HepG2 (cell line): ENCODE results near the gene BAIAP2L2. TPM values are rescaled to one million over a fixed set of nuclear protein-coding genes. Genes with fewer than 3 reads are reported as not detected.
A peak's percentile ranks its signal among the peaks of the same experiment; 100 is the strongest.

Experiments
- ATAC-seq: fragments of 200-7000 bp; cut with Tn5 transposase; 3 replicates; pipeline ENCODE4 v1.9.1; 2020; ENCODE audit warnings: mild to moderate bottlenecking, moderate library complexity
- BruUV-seq: library from RNA; stranded (reverse); fragments of 400-500 nt; replicated peaks from 2 replicates; lab custom pipeline; 2021; lab: Mats Ljungman, UMichigan
- CTCF ChIA-PET: fragments of 300-600 bp; formaldehyde crosslinking; extraction: SDS; loops from one replicate; lab custom pipeline; 2021; ENCODE audit warnings: low total read pairs, inconsistent platforms, low intra/inter-chr PET ratio; lab: Yijun Ruan, JAX
- POLR2A ChIA-PET: fragments of 350-600 bp; sonication (Branson Sonifier 250); formaldehyde crosslinking; loops from one replicate; lab custom pipeline; 2020; ENCODE audit warnings: antibody characterized with exemption, inconsistent platforms; lab: Yijun Ruan, JAX
- DNase-seq: peaks from one replicate; pipeline ENCODE4 v3.0.0-alpha.2; 2015; ENCODE audit warnings: low spot score
- FAIRE-seq: peaks from 3 replicates; lab custom pipeline; 2011; peaks lifted over from hg19 to GRCh38; lab: Jason Lieb, UNC
- H2AFZ ChIP-seq: one replicate; pipeline ENCODE4 v1.6.1; 2011; ENCODE audit warnings: low read length, inconsistent platforms
- H3K27ac ChIP-seq: fragments of 300-600 bp; 3 replicates; pipeline ENCODE4 v1.8.0; 2011; ENCODE audit warnings: mixed run types, mild to moderate bottlenecking, mixed read lengths, low read length, inconsistent platforms; ENCODE audit not compliant: insufficient read depth; ENCODE audit errors: extremely low read length
- H3K27me3 ChIP-seq, 2 experiments: fragments of 200-600 bp in 1 of 2; 2 replicates in 1 of 2; 3 replicates in 1 of 2; pipeline versions ENCODE4 v1.6.0 to v1.8.0; 2011; ENCODE audit warnings: low read length in 2 of 2, mild to moderate bottlenecking in 2 of 2, moderate library complexity in 2 of 2, inconsistent platforms in 1 of 2; ENCODE audit not compliant: insufficient read depth in 2 of 2, control insufficient read depth in 1 of 2
- H3K36me3 ChIP-seq, 2 experiments: fragments of 200-600 bp in 1 of 2; replicated peaks in 1 of 2; 2 replicates in 1 of 2; 3 replicates in 1 of 2; pipeline versions ENCODE4 v1.5.1 to v1.8.0; 2011; ENCODE audit warnings: low read length in 2 of 2, inconsistent platforms in 1 of 2; ENCODE audit not compliant: insufficient read depth in 2 of 2, control insufficient read depth in 1 of 2
- H3K4me1 ChIP-seq: 2 replicates; pipeline ENCODE4 v1.5.1; 2012; ENCODE audit warnings: low read length, inconsistent platforms; ENCODE audit not compliant: insufficient read depth
- H3K4me2 ChIP-seq: 2 replicates; pipeline ENCODE4 v1.6.0; 2011; ENCODE audit warnings: low read depth, low read length, inconsistent platforms
- H3K4me3 ChIP-seq, 3 experiments: fragments of 200-600 bp in 1 of 3; sonication (generic), shearing (Covaris generic) in 1 of 3; replicated peaks in 1 of 3; 2 replicates each; pipeline ENCODE4 v1.5.1; 2011 to 2016; ENCODE audit warnings: low read length in 3 of 3, inconsistent platforms in 2 of 3, low read depth in 2 of 3, mild to moderate bottlenecking in 2 of 3, control low read depth in 1 of 3, mixed read lengths in 1 of 3; ENCODE audit not compliant: insufficient read depth in 1 of 3
- H3K79me2 ChIP-seq: one replicate; pipeline ENCODE4 v1.6.1; 2011; ENCODE audit warnings: low read length, inconsistent platforms; ENCODE audit not compliant: insufficient read depth
- H3K9ac ChIP-seq: 2 replicates; pipeline ENCODE4 v1.6.0; 2011; ENCODE audit warnings: mild to moderate bottlenecking, low read depth, low read length, inconsistent platforms; ENCODE audit not compliant: insufficient read depth
- H3K9me3 ChIP-seq: 2 replicates; pipeline ENCODE4 v1.5.1; 2012; ENCODE audit warnings: mild to moderate bottlenecking, low read length
- H4K20me1 ChIP-seq: 2 replicates; pipeline ENCODE4 v1.6.0; 2011; ENCODE audit warnings: inconsistent platforms, mild to moderate bottlenecking, low read length, moderate library complexity; ENCODE audit not compliant: insufficient read depth
- ARNTL ChIP-seq: sonication (generic); formaldehyde crosslinking; IDR thresholded peaks from 2 replicates; pipeline ENCODE4 v1.4.0; 2020; ENCODE audit warnings: mild to moderate bottlenecking, missing genetic modification reagents
- CTCF ChIP-seq: sonication (generic); formaldehyde crosslinking; IDR thresholded peaks from 2 replicates; pipeline ENCODE4 v1.5.0; 2020; ENCODE audit warnings: mild to moderate bottlenecking, missing genetic modification reagents, moderate library complexity
- E2F5 ChIP-seq: sonication (generic); formaldehyde crosslinking; conservative IDR thresholded peaks from 2 replicates; pipeline ENCODE4 v1.4.0; 2020; ENCODE audit warnings: missing genetic modification reagents
- ELF1 ChIP-seq: sonication (generic); formaldehyde crosslinking; IDR thresholded peaks from 2 replicates; pipeline ENCODE4 v1.4.0; 2020; ENCODE audit warnings: missing genetic modification reagents
- ETV6 ChIP-seq: sonication (generic); formaldehyde crosslinking; conservative IDR thresholded peaks from 2 replicates; pipeline ENCODE4 v1.4.0; 2020; ENCODE audit warnings: missing genetic modification reagents
- FOXO1 ChIP-seq: sonication (generic); formaldehyde crosslinking; IDR thresholded peaks from 2 replicates; pipeline ENCODE4 v1.4.0; 2020; ENCODE audit warnings: missing genetic modification reagents
- GLMP ChIP-seq: sonication (generic); formaldehyde crosslinking; IDR thresholded peaks from 2 replicates; pipeline ENCODE4 v1.9.0; 2021; ENCODE audit warnings: missing genetic modification reagents, mild to moderate bottlenecking, borderline replicate concordance
- HMG20A ChIP-seq: IDR thresholded peaks from 2 replicates; pipeline ENCODE4 v1.6.1; 2016; ENCODE audit warnings: borderline replicate concordance
- IRF9 ChIP-seq: sonication (generic); formaldehyde crosslinking; IDR thresholded peaks from 2 replicates; pipeline ENCODE4 v1.8.0; 2022; ENCODE audit warnings: missing genetic modification reagents, mild to moderate bottlenecking, borderline replicate concordance
- PCBP2 ChIP-seq: fragments of 200-400 bp; formaldehyde crosslinking; optimal IDR thresholded peaks from 2 replicates; pipeline ENCODE3; 2018; ENCODE audit warnings: low read length, low read depth; ENCODE audit not compliant: poor library complexity, severe bottlenecking
- STAG1 ChIP-seq: sonication (generic); formaldehyde crosslinking; IDR thresholded peaks from 2 replicates; pipeline ENCODE4 v1.4.0; 2020; ENCODE audit warnings: missing genetic modification reagents
- ZBTB4 ChIP-seq: sonication (generic); formaldehyde crosslinking; IDR thresholded peaks from 2 replicates; pipeline ENCODE4 v1.4.0; 2020; ENCODE audit warnings: missing genetic modification reagents, mild to moderate bottlenecking, borderline replicate concordance
- ZNF547 ChIP-seq: sonication (generic); formaldehyde crosslinking; IDR thresholded peaks from 2 replicates; pipeline ENCODE4 v1.5.1; 2020; ENCODE audit warnings: mild to moderate bottlenecking, missing genetic modification reagents
- ZNF567 ChIP-seq: sonication (generic); formaldehyde crosslinking; IDR thresholded peaks from 2 replicates; pipeline ENCODE4 v1.8.1; 2023; ENCODE audit warnings: mild to moderate bottlenecking, missing genetic modification reagents, borderline replicate concordance
- ZNF772 ChIP-seq: sonication (generic); formaldehyde crosslinking; IDR thresholded peaks from 2 replicates; pipeline ENCODE4 v1.5.0; 2020; ENCODE audit warnings: mild to moderate bottlenecking, missing genetic modification reagents
- ZNF839 ChIP-seq: sonication (generic); formaldehyde crosslinking; IDR thresholded peaks from 2 replicates; pipeline ENCODE4 v1.4.0; 2020; ENCODE audit warnings: missing genetic modification reagents, mild to moderate bottlenecking, borderline replicate concordance
- WGBS: methylation state at CpG from one replicate; pipeline ENCODE4 v1.1.6; 2017; ENCODE audit warnings: low lambda C conversion rate; 5-methylcytosine and 5-hydroxymethylcytosine counted together
- in situ Hi-C: cut with HindIII; loops from 2 replicates; pipeline ENCODE4 v1.10.0; 2017; ENCODE audit warnings: low pct_unique_long_range_greater_than_20kb; ENCODE audit not compliant: extremely low pct_ligation_motif_present
- intact Hi-C: fragments of 100-400 bp; cut with micrococcal nuclease; formaldehyde crosslinking; loops from one replicate; pipeline ENCODE4 v1.10.0; 2022; ENCODE audit not compliant: unreplicated experiment
- polyA plus RNA-seq, 8 experiments: library from polyadenylated mRNA; depleted of rRNA in 3 of 8; stranded (reverse) in 7 of 8; unstranded in 1 of 8; fragments of >200 nt; fragmentation: Illumina TruSeq in 4 of 8; extraction: Trizol in 4 of 8; gene quantifications; 2 replicates each; pipeline versions ENCODE4 v1.2.1 to v1.2.3, GENCODE V29; 2011 to 2016; ENCODE audit warnings: low read depth in 4 of 8, missing spikeins in 1 of 8, mixed read lengths in 1 of 8; ENCODE audit not compliant: insufficient read depth in 1 of 8
- total RNA-seq, 5 experiments: library from RNA; depleted of rRNA; stranded (reverse); fragments of >200 nt; fragmentation: Illumina TruSeq; extraction: Trizol; gene quantifications; 2 replicates each; pipeline ENCODE4 v1.2.3, GENCODE V29; 2016; ENCODE audit warnings: low read depth in 1 of 5

The BAIAP2L2 gene
- total and polyA plus RNA-seq, 2 of the 13 experiments (the other 11 are each of a cell fraction or from before 2014, with no cell fraction given): 4.4 to 7.5 TPM

- H3K79me2 ChIP-seq: no peaks in the 10 kb centered on the region
- ChIA-PET POLR2A (no interaction called here), CTCF (interaction anchor here (1.4 kb wide), 1 partner anchor 102 kb away, joined by 5 read pairs; no protein-coding TSS in a partner anchor)
- H3K4me3 ChIP-seq: no peak overlapping the region
- no peak overlapping the region for H3K27ac ChIP-seq
- intact Hi-C loops (no loop called here), in situ Hi-C loops (no loop called here)
- BruUV-seq: no TSS peak
- WGBS: 47% methylated on average over 3 of the region's 4 CpGs
- H3K4me1 ChIP-seq: peaks cover 30% of the 10 kb centered on the region
- H4K20me1 ChIP-seq: no peaks in the 10 kb centered on the region
- no peaks in the 10 kb centered on the region for H3K9me3 ChIP-seq
- DNase-seq (peak; percentile 32), FAIRE-seq (no peak), ATAC-seq (peak; percentile 95)
- H3K4me2 ChIP-seq: peak overlapping the region; percentile 21; the same call in 1 of the 2 replicates
- no peaks in the 10 kb centered on the region for H3K36me3 ChIP-seq
- no peak overlapping the region for H2AFZ ChIP-seq
- H3K9ac ChIP-seq: no peak overlapping the region
- H3K27me3 ChIP-seq: no peaks in the 10 kb centered on the region
- TF ChIP-seq CTCF (CRISPR knock-in tag) (peak; percentile 38), ARNTL (CRISPR knock-in tag) (no peak), ZNF567 (CRISPR knock-in tag) (no peak), E2F5 (CRISPR knock-in tag) (no peak), HMG20A (CRISPR knock-in tag) (no peak), GLMP (no peak), STAG1 (peak; percentile 46), ZNF547 (CRISPR knock-in tag) (no peak), IRF9 (CRISPR knock-in tag) (no peak), FOXO1 (CRISPR knock-in tag) (no peak), ZBTB4 (CRISPR knock-in tag) (no peak), ZNF772 (CRISPR knock-in tag) (no peak), ZNF839 (CRISPR knock-in tag) (no peak), ETV6 (no peak), ELF1 (no peak), PCBP2 (no peak)
Measured at GRCh38 chr22:38153821-38154562, 43.5 kb upstream of the BAIAP2L2 start.
